ENCODE results near the gene ZNF766.

- no peak for TF ChIP-seq TEF (CRISPR knock-in tag; IDR thresholded peaks at IDR 0.05)
- TF ChIP-seq KDM5A (IDR thresholded peaks at IDR 0.05; ENCODE audit: borderline replicate concordance, low read length), result no peak
- no peak for TF ChIP-seq SP1 (IDR thresholded peaks at IDR 0.05)
- TF ChIP-seq SP1 (CRISPR knock-in tag; IDR thresholded peaks at IDR 0.05), result no peak
- no peak for TF ChIP-seq CHD4 (IDR thresholded peaks at IDR 0.05; ENCODE audit: borderline replicate concordance, low read length)
- TF ChIP-seq NR2C2 (CRISPR knock-in tag; IDR thresholded peaks at IDR 0.05; ENCODE audit: borderline replicate concordance), result no peak
Observed at GRCh38 chr19:52275988-52276387, 6.6 kb downstream of the ZNF766 start.
